H7 (cell line): ENCODE measurements around the gene ASIC1. TPM values are rescaled to one million over a fixed set of nuclear protein-coding genes. Genes with fewer than 3 reads are reported as not detected.
"Not testable (repeated sequence)": the region's sequence is repeated elsewhere in the genome, so short reads cannot be mapped to it uniquely, and the experiment has no call there.

ENCODE experiments used
- DNase-seq: peaks from one replicate; pipeline ENCODE4 v3.0.0; 2012
- H3K27me3 ChIP-seq: 2 replicates; pipeline ENCODE4 v1.6.0; 2011; ENCODE audit warnings: mild to moderate bottlenecking, low read length; ENCODE audit not compliant: control insufficient read depth, insufficient read depth
- H3K36me3 ChIP-seq: replicated peaks from 2 replicates; pipeline ENCODE4 v1.5.1; 2011; ENCODE audit warnings: low read length; ENCODE audit not compliant: control insufficient read depth, insufficient read depth
- H3K4me3 ChIP-seq: 2 replicates; pipeline ENCODE4 v1.5.1; 2011; ENCODE audit warnings: low read depth, mild to moderate bottlenecking, control low read depth, low read length, moderate library complexity; ENCODE audit not compliant: insufficient read depth
- total RNA-seq: library from RNA; depleted of rRNA; stranded (reverse); fragments of >200 nt; shearing (Covaris generic); gene quantifications from 2 replicates; pipeline ENCODE4 v1.2.3, GENCODE V29; 2014

Gene ASIC1
- total RNA-seq, 1 experiment from 2014 or later = 1.2 TPM

- no peaks in the 10 kb centered on the region for H3K36me3 ChIP-seq
- DNase-seq = no peak
- peaks cover 30% of the 10 kb centered on the region for H3K27me3 ChIP-seq
- H3K4me3 ChIP-seq = no peak overlapping the region
Measured at GRCh38 chr12:50078281-50078680, 20.9 kb downstream of the ASIC1 start.

GRCh38 chr12:50079771-50080170 is 22.4 kb downstream of the ASIC1 start:
- Histone ChIP-seq H3K27me3 (peaks cover 30% of the 10 kb centered on the region), H3K36me3 (no peaks in the 10 kb centered on the region), H3K4me3 (no peak overlapping the region)
- DNase-seq = no peak

- Histone ChIP-seq H3K4me3 (no peak overlapping the region), H3K27me3 (peaks cover 30% of the 10 kb centered on the region), H3K36me3 (no peaks in the 10 kb centered on the region)
- DNase-seq = peak; percentile 86
Measured at GRCh38 chr12:50081096-50081808, 23.9 kb downstream of the ASIC1 start.

GRCh38 chr12:50082644-50083043 is 25.2 kb downstream of the ASIC1 start:
- no peak for DNase-seq
- peaks cover 30% of the 10 kb centered on the region for H3K27me3 ChIP-seq
- no peak overlapping the region for H3K4me3 ChIP-seq
- peaks cover 12% of the 10 kb centered on the region for H3K36me3 ChIP-seq

GRCh38 chr12:50083301-50083700 is 25.9 kb downstream of the ASIC1 start:
- Histone ChIP-seq H3K27me3 (peaks cover 30% of the 10 kb centered on the region), H3K4me3 (no peak overlapping the region), H3K36me3 (peaks cover 17% of the 10 kb centered on the region)
- no peak for DNase-seq

- Histone ChIP-seq H3K36me3 (peaks cover 26% of the 10 kb centered on the region), H3K4me3 (peak overlapping the region; percentile 66), H3K27me3 (peaks cover 30% of the 10 kb centered on the region)
- not testable (repeated sequence) for DNase-seq
Measured at GRCh38 chr12:50084409-50084774, 27.0 kb downstream of the ASIC1 start.

- Histone ChIP-seq H3K36me3 (peaks cover 29% of the 10 kb centered on the region), H3K27me3 (peaks cover 24% of the 10 kb centered on the region), H3K4me3 (peak within 1 kb of the TSS; percentile 66)
- DNase-seq = peak; percentile 99
Measured at GRCh38 chr12:50084775-50085614, 27.6 kb downstream of the ASIC1 start, which contains the start of gene SMARCD1. TSS of gene SMARCD1 (plus strand) at chr12:50085342. CDS start at chr12:50085370, 28 bp downstream.

GRCh38 chr12:50085615-50086072 is 28.2 kb downstream of the ASIC1 start:
- Histone ChIP-seq H3K36me3 (peaks cover 34% of the 10 kb centered on the region), H3K4me3 (peak overlapping the region; percentile 66), H3K27me3 (peaks cover 17% of the 10 kb centered on the region; the same call in 1 of the 2 replicates)
- DNase-seq = no peak

- no peak for DNase-seq
Measured at GRCh38 chr12:50086148-50086547, 28.8 kb downstream of the ASIC1 start.

GRCh38 chr12:50087151-50087550 is 29.8 kb downstream of the ASIC1 start:
- Histone ChIP-seq H3K36me3 (peaks cover 42% of the 10 kb centered on the region), H3K27me3 (peaks cover 3% of the 10 kb centered on the region; the same call in 1 of the 2 replicates), H3K4me3 (no peak overlapping the region)
- DNase-seq = no peak

More at GRCh38 chr12:50086148-50086547, 28.8 kb downstream of the ASIC1 start:
- H3K27me3 ChIP-seq = peaks cover 12% of the 10 kb centered on the region; the same call in 1 of the 2 replicates
- H3K36me3 ChIP-seq = peaks cover 36% of the 10 kb centered on the region
- H3K4me3 ChIP-seq = no peak overlapping the region

GRCh38 chr12:50087995-50088394 is 30.6 kb downstream of the ASIC1 start:
- no peak for DNase-seq
- peaks cover 47% of the 10 kb centered on the region for H3K36me3 ChIP-seq
- H3K4me3 ChIP-seq = no peak overlapping the region
- H3K27me3 ChIP-seq = no peaks in the 10 kb centered on the region

GRCh38 chr12:50088577-50089335 is 31.4 kb downstream of the ASIC1 start:
- peak; percentile 79 for DNase-seq
- Histone ChIP-seq H3K27me3 (no peaks in the 10 kb centered on the region), H3K4me3 (no peak overlapping the region), H3K36me3 (peaks cover 52% of the 10 kb centered on the region)

GRCh38 chr12:50089730-50090129 is 32.3 kb downstream of the ASIC1 start:
- Histone ChIP-seq H3K27me3 (no peaks in the 10 kb centered on the region), H3K4me3 (no peak overlapping the region), H3K36me3 (peaks cover 59% of the 10 kb centered on the region)
- no peak for DNase-seq

- H3K4me3 ChIP-seq = no peak overlapping the region
- H3K27me3 ChIP-seq = no peaks in the 10 kb centered on the region
- DNase-seq = no peak
- peaks cover 62% of the 10 kb centered on the region for H3K36me3 ChIP-seq
Measured at GRCh38 chr12:50090391-50090790, 33.0 kb downstream of the ASIC1 start.
